NCI-H1930 (cell line): Measurements from ENCODE around the gene TMPRSS6.

Experiments used
- DNase-seq, 2 experiments: peaks; one replicate each; lab custom pipeline; 2025; lab: John Stamatoyannopoulos, UW

TMPRSS6 gene

DNA sequence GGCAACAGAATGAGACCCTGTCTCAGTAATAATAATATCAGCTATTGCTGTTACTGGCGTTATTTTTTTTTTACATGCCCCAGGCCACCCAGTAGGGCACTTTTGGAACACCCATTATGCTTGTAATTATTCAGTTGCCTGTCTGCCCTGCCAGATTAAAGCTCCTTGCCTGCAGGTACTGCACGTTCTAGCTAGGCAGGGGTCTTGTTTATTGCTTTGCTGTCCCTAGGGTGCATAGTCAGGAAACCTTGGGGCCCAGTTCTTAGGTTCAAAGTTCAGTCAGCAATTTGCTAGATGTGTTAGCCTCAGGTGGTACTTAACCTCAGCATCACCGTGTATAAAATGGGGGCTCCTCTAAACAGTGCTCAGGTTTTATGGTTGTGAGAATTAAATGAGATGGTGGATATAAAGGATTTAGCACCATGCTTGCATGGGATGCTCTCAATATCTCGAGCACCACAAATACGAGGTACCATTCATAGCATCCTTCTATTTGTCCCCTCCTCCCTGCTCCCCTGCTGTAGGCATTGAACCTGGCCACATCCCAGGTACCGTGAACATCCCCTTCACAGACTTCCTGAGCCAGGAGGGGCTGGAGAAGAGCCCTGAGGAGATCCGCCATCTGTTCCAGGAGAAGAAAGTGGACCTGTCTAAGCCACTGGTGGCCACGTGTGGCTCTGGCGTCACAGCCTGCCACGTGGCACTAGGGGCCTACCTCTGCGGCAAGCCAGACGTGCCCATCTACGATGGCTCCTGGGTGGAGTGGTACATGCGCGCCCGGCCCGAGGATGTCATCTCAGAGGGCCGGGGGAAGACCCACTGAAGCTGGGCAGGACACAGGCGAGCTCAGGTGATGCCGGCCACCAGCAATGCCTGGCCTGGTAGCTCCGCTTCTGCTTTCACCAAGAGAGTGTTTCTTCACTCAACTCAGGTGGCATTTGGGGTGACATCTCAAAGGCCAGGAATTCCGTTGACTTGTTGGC lies 80.5 kb downstream of the TMPRSS6 start:
- no peak for DNase-seq

DNA sequence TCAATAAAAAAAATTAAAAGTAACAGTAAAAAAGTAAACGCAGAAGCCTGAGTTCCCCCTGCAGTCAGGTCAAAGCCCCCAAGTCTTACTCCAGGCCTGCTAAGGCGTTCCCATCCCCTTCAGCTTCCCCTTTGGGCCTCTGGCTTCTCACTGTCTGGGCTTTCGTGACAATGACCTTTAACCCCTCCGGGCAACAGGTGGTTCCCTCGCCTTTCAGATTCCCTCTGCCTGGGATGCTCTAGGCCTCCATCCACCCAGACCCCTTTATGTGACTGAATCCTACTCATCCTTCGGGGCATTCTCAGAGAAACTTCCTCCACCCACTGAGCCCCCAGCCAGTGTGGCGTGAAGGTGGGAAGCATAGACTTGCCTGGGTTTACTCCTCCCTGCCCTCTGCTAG lies 82.0 kb downstream of the TMPRSS6 start:
- no peak for DNase-seq

DNA sequence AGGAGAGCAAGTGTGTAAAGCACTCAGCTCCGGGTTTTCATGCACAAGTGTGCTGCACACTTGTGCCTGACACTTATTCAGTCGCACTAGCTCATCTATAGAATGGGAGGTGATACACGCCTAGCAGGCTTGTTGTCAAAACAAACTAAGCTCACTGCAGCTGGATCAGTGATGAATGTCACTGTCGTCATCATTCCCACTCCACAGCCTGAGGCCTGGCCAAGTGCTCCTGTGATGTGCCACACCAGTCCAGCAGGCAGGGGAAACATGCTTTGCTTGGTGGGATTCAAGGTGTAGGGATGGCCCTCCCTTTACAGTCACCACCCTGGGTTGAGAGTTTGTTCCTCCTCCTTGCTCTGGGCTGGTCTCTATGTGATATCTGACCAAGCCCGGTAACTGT lies 83.2 kb downstream of the TMPRSS6 start:
- no peak for DNase-seq

DNA sequence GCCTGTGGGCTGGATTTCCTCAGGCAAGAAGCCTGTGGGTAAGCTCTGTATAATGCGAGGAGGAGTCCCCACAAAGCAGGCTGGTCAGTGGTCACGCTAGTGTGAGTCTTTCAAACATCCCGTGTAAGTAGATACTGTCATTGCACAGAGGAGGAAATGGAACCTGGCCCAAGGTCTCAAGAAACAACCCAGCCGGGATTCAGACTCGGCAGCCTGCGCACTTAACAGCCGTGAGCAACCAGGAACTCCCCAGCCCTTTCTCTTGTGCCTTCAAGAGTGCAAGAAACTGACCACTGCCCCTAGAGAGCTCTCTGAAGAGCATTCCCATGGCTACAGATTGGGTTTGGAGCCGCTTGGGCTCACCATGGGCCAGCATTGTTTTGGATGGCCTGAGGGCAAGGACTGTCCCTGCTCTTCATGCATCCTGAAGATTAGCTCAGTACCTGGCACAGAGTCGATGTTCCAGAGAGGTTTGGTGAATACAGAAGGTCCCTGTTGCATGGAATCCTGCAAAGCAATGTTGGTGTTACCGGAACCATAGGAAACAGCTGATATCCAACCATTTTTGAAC lies 83.9 kb downstream of the TMPRSS6 start:
- no peak for DNase-seq

DNA sequence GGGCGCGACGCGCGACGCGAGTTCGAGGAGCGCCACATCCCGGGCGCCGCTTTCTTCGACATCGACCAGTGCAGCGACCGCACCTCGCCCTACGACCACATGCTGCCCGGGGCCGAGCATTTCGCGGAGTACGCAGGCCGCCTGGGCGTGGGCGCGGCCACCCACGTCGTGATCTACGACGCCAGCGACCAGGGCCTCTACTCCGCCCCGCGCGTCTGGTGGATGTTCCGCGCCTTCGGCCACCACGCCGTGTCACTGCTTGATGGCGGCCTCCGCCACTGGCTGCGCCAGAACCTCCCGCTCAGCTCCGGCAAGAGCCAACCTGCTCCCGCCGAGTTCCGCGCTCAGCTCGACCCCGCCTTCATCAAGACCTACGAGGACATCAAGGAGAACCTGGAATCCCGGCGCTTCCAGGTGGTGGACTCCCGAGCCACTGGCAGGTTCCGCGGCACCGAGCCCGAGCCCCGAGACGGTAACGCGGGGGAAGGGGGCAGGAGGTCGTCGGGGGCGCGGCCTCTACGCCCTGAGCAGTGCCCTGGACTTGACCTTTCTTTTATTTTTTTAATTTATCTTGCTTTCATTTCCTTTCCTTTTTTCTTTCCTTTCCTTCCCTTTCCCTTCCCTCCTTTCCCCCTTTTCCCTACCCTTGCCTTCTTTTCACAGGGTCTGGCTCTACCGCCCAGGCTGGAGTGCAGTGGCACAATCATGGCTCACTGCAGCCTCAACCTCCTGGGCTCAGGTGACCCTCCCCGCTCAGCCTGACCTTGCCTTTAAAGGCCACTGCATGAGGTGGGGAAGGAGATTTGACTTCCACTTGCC lies 85.0 kb downstream of the TMPRSS6 start:
- DNase-seq, result no peak

DNA sequence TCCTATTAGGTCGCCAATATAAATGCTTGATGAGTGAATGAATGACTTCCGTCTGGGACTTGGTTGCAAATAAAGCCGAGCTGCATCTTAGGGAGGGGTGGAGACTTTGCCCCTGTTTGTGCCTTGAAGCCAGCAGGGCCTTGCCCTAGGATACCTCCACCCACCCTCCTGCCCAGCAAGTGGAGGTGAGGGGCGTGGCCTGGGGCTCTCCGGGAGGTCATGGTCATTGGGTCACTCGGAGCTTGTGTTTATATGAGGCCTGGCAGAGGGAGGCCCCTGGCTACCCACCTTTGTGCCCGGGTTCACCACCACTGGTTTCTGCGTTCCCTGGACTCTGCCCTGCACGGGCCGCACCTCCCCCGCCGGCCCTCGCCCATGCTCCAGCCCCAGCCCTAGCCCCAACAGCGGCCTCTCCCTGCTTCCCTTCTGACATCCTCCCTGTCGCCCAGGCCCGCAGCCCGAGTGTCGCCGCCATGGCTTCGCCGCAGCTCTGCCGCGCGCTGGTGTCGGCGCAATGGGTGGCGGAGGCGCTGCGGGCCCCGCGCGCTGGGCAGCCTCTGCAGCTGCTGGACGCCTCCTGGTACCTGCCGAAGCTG lies 85.7 kb downstream of the TMPRSS6 start:
- no peak for DNase-seq

DNA sequence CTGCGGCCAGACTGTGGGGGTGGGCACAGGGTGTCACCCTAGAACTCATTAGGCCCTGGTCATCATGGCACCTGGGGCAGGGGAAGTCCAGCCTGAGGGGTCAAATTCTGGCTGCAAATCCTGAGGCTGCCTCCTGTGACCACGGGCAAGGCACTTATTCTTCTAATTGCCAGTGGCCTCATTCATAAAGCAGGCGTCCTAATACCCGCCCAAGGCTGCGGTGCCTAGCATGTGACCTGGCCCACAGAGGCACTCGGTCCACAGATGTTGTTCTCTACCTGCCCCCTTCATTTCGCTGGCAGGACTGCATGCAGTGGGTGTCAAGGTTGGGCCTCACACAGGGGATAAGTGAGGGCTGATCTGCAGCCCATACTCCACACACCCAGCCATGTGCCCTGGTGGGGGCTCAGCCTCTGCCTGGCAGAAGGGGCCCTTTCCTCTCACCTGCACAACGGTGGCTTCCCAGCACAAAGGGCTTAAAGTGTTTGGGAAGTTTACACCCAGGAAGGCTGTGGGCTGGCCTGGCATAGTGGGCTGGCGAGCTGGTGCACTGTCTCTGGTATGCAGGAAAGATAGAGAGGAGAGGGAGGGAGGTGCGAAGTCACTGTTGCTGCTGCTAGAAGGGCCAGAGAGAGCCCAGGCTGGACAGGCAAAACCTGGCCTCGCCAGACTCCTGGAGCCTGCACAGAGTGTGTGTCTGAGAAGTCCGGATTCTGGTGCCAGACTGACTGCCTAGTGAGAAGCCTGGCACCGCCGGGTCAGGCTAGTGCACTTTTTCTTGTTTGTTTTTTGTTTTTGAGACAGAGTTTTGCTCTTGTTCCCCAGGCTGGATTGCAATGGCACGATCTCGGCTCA lies 86.8 kb downstream of the TMPRSS6 start:
- no peak for DNase-seq

DNA sequence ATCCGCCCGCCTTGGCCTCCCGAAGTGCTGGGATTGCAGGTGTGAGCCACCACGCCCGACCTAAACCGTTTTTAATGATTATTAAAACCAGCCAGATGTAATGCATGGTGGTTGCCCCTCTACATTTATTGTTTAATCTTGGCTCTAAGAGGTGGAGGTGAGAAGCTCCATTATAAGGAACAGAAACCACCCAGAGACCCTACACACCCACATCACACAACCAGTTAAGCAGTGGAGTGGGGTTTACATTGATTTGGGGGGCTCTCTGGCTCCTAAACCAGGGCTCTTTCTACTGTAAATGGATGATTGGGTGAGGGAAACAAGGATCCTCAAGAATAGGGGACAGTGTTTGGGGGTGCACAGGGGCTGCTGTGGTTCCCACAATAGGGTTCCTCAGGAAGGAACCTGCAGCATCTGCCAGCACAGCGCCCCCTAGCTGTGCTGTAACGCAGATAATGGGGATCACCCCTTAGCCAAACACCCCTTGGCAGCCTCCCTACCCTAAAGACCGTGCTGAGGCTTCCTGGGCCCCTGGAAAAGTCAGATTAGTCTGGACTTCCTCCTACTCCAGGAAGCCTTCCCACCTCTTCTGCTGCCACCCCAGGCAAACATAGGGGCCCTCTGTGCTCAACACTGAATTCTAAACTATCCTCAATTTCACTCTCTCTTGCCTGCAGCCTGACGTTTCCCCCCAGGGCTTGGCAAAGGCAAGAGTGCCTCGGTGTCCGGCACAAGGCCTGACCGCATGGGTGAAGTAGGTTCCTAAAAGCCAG lies 87.6 kb downstream of the TMPRSS6 start:
- DNase-seq, result peak in 1 of 2 experiments; percentile 33

DNA sequence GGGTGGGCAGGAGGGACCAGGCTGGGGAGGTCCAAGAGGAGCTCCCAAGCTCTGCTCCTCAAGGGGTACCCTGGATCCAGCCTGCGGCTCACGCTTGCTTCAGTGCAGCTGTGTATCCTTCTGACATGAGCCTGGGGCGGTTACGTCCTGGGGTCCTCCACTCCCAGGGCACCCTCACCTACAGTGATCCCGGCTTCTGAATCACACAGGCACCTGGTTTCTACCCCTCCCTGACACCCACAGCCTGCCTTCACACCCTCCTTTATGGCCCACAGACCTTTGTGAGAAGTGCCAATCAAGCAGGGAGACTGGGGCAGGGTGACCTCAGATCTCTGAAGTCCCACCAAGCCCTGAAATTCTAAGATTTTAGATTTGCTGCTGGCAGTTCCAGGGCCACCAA lies 88.5 kb downstream of the TMPRSS6 start:
- no peak for DNase-seq

DNA sequence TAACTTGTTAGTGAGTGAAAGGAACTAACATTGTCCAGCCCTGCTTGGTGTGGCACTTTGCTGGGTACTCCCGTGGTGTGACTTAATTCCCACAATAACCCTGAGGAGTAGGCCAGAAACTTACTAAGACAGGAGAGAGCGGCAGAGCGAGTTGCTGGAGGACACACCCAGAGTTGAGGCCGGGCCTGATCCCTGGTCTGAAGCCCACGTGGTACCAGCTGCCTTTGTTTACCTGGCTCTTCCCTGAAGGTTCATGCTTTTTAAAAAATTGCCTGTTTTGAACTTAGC lies 89.4 kb downstream of the TMPRSS6 start:
- no peak for DNase-seq

DNA sequence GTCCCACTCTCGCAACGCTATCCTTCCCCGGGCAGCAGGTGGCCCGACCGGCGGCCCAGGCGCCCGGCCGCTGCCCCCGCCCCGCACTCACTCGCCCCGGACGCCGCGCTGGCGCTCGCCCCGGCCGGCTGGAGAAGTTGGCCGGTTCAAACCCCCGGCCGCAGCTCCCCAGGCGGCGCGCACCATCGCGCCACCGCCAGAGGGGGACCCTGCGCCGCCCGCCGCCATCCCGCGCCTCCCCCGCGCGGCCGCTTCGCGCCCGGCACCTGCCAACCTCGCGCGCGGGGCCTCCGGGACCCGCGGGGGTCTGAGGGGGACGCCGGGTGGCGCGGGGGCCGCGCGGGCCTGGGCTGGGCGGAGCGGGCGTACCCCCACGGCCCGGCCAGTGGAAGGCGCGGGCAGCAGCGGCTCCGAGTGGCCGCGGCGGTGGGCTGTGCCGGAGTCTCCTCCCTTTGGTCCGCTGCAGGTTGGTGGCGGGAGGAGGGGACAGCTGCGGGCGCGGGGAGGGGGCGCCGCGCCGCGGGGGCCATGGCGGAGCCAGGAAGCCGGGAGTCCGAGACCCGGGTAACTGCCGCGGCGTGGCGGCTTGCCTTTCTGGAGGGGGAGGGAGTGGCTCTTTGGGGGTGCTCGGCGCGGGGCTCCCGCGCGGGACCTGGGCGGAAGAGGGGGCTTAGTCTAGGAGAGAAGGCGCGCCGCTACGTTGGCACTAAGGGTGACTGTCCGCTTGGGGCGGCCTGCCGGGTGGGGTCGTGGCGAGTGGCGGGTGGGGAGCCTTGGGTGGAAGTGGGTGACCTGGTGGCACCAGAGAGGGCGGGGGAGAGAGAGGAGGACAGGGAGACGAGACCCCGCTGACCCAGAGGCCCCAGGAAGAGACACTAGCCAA lies 90.0 kb downstream of the TMPRSS6 start, which contains the start of the genes MPST and TST:
MPST (plus strand) TSS at position 434 of the 883 bp plus-strand sequence; CDS start at position 529, 95 bp downstream.
TST (minus strand) TSS at position 139 of the 883 bp plus-strand sequence. CDS start 715 bp downstream, outside the sequence.
- DNase-seq, result peak; percentile 51 to 79

DNA sequence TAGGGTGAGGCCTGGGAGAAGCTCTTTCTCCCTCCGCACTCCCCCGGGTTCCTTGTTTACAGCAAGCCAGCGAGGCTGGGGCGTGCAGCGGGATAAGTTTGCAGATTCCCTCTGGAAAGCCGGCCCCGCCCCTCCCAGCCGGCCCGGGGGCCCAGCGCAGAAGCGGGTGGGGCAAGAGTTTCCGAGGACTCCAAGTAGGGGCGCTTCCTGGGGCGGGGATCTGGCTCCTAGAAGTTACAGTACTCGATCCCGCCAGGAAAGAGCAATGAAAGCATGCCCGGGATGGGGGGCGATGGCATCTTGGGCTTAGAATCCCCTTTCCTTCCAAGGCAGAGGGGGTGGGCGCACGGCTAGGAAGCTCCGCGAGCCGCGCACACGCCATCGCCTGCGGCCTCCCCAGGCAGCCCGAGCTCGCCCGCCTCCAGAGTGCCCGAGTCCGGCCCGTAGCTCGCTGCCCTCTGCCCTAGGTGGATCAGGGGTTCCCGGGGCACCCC lies 90.7 kb downstream of the TMPRSS6 start:
- DNase-seq, result no peak

DNA sequence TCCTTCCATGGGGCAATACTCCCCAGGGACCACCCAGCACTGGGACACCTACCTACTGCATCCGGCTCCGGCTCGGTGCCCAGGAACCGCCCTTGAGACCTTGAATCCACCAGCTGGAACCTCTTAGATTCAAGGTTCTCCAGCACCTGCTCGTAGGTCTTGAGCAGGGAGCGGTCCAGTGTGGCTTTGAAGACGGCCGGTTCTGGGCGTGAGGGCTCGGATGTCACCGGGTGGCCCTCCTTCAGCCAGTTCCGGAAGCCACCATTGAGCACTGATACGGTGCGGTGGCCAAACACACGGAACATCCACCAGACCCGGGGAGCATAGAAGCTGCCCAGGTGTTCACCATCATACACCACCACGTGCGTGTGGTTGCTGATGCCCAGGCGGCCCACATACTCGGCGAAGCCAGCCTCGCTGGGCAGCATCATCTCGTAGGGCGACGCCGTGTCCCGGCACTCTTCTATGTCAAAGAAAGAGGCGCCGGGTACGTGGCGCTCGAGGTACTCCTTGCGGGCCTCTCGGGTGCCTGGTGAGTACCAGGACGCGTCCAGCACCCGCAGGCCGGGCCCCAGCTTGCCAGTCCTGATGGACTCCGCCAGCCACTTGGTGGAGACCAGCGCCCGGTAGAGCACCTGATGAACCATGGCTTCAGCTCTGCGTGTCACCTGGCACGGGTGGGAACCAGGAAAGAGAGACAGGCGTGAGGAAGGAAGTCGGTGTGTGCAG lies 91.3 kb downstream of the TMPRSS6 start:
- DNase-seq, result no peak

DNA sequence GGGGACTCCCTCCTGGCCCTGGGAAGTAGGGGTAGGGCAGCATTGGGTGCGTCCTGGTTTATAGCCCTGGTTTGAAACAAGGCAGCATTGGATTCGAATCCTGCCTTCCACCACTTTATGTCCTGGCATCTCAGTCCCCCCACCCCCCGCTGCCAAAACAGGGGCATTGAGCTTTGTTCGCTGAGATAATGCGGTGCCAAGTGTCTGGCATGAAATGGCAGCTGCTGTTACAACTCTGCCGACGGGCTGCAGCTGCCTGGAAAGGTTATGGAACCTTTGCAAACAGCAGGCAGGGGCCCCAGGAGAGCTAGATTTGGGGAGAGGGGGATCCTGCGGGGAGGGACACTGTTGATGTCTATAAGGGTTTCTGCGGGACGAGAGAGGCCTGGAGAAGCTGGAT lies 92.2 kb downstream of the TMPRSS6 start:
- no peak for DNase-seq

DNA sequence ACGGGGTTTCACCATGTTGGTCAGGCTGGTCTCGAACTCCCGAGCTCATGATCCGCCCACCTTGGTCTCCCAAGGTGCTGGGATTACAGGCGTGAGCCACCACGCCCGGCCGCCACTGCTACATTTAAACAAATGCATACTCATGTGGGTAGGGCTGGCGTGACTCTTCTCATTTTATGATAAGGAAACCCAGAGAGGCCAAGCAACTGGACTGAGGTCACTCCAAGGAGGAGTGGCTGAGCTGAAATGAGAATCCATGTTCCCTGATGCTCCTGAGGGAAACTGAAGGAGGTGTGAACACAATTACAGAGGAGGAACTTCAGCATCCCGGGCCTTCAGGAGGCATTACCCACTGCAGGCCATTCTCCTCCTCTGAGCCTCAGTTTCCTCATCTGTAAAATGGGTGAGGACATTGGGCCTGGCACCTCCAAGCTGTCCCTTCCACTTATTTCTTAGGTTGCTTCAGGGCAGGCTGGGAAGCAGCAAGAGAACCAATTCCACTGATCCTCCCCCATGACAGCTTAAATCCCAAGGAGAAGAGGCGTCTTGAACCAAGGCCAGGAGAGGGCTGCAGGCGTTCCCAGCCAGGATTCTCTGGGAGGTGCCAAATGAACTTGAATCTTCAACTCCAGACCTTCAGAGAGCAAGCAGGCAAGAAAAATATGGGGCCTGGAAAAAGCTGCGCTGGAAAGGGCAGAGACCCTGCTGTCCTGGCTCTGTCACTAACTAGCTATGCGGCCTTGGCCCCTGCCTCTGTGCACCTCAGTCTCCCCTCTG lies 93.2 kb downstream of the TMPRSS6 start:
- no peak for DNase-seq

DNA sequence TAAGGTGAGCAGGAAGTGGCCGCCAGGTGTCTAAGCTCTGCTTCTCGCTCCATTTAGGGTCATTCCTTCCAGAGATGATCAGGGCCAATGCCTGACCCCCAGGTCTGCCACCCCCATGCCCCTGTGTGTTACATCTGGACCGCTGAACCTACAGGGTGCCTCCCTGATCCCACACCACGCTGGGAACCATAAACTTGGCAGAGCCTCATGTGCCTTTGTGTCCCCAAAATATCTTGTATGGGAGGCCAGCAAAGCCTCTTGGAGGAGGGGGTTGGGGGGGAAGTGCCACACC lies 94.0 kb downstream of the TMPRSS6 start:
- DNase-seq, result no peak
